HG03521 (cell line): ENCODE data around the gene LIPH.
"Not testable (repeated sequence)": the region's sequence is repeated elsewhere in the genome, so short reads cannot be mapped to it uniquely, and the experiment has no call there.

ENCODE experiments used
- ATAC-seq: cut with Tn5 transposase; IDR thresholded peaks from one replicate; pipeline ENCODE4 v1.9.1; 2021; ENCODE audit warnings: mild to moderate bottlenecking, moderate library complexity; ENCODE audit not compliant: unreplicated experiment

The LIPH gene

GRCh38 chr3:185552358-185552877, at the start of gene LIPH:
Gene LIPH (minus strand): TSS chr3:185552588. CDS start chr3:185552471, 117 bp downstream.
- peak; percentile 63 for ATAC-seq

- no peak for ATAC-seq
Observed at GRCh38 chr3:185595526-185595925, 43.1 kb upstream of the LIPH start.

- ATAC-seq, result no peak
Observed at GRCh38 chr3:185594073-185594472, 41.7 kb upstream of the LIPH start.

- ATAC-seq, result no peak
Observed at GRCh38 chr3:185586686-185587039, 34.3 kb upstream of the LIPH start.

GRCh38 chr3:185585859-185586685, 33.7 kb upstream of the LIPH start, which contains the start of gene SENP2:
Gene SENP2 (plus strand): TSS chr3:185586295. CDS start chr3:185586414, 119 bp downstream.
- peak; percentile 95 for ATAC-seq

GRCh38 chr3:185585518-185585858, 33.1 kb upstream of the LIPH start:
- no peak for ATAC-seq

- no peak for ATAC-seq
Observed at GRCh38 chr3:185584686-185585085, 32.3 kb upstream of the LIPH start.

- no peak for ATAC-seq
Observed at GRCh38 chr3:185583925-185584324, 31.5 kb upstream of the LIPH start.

- ATAC-seq, result no peak
Observed at GRCh38 chr3:185582871-185583270, 30.5 kb upstream of the LIPH start.

GRCh38 chr3:185582236-185582635, 29.8 kb upstream of the LIPH start:
- no peak for ATAC-seq

- peak; percentile 75 for ATAC-seq
Observed at GRCh38 chr3:185575108-185575869, 22.9 kb upstream of the LIPH start.

- ATAC-seq, result no peak
Observed at GRCh38 chr3:185572183-185572582, 19.8 kb upstream of the LIPH start.

GRCh38 chr3:185561958-185562357, 9.6 kb upstream of the LIPH start:
- ATAC-seq, result no peak

- no peak for ATAC-seq
Observed at GRCh38 chr3:185561374-185561943, 9.1 kb upstream of the LIPH start.

GRCh38 chr3:185560676-185561075, 8.3 kb upstream of the LIPH start:
- ATAC-seq, result no peak

GRCh38 chr3:185559706-185560090, 7.3 kb upstream of the LIPH start:
- no peak for ATAC-seq

- ATAC-seq, result no peak
Observed at GRCh38 chr3:185558395-185558794, 6.0 kb upstream of the LIPH start.

GRCh38 chr3:185556640-185557039, 4.3 kb upstream of the LIPH start:
- not testable (repeated sequence) for ATAC-seq

- no peak for ATAC-seq
Observed at GRCh38 chr3:185555860-185556347, 3.5 kb upstream of the LIPH start.

- ATAC-seq, result no peak
Observed at GRCh38 chr3:185555101-185555501, 2.7 kb upstream of the LIPH start.

GRCh38 chr3:185549651-185550111, 2.7 kb downstream of the LIPH start:
- no peak for ATAC-seq
